PC-3 (cell line): Measurements from ENCODE around the gene IRAK1BP1. TPM values are rescaled to one million over a fixed set of nuclear protein-coding genes. Genes with fewer than 3 reads are reported as not detected.

Experiments used
- ATAC-seq: fragments of 200-7000 bp; cut with Tn5 transposase; 2 replicates; pipeline ENCODE4 v1.9.1; 2020; ENCODE audit warnings: mild to moderate bottlenecking, moderate library complexity
- BruUV-seq: library from RNA; stranded (reverse); fragments of 400-500 nt; replicated peaks from 2 replicates; lab custom pipeline; 2021; lab: Mats Ljungman, UMichigan
- CTCF ChIA-PET: fragments of 300-600 bp; sonication (Branson Sonifier 250); formaldehyde crosslinking; loops from one replicate; lab custom pipeline; 2022; ENCODE audit warnings: antibody characterized with exemption; lab: Charles Lee
- POLR2A ChIA-PET: fragments of 300-600 bp; sonication (Branson Sonifier 250); formaldehyde crosslinking; loops from one replicate; lab custom pipeline; 2022; ENCODE audit warnings: antibody characterized with exemption; ENCODE audit not compliant: unreplicated experiment; lab: Charles Lee
- DNase-seq: peaks from one replicate; pipeline ENCODE4 v3.0.0-alpha.2; 2015
- H2AFZ ChIP-seq: fragments of 300-600 bp; sonication (generic); 2 replicates; pipeline ENCODE4 v1.6.0; 2016; ENCODE audit warnings: antibody characterized with exemption, low read length
- H3F3A ChIP-seq: fragments of 300-600 bp; sonication (generic); one replicate; pipeline ENCODE4 v1.6.0; 2017; ENCODE audit warnings: antibody characterized with exemption, low read length, control low read depth, mild to moderate bottlenecking; ENCODE audit not compliant: unreplicated experiment
- H3K27ac ChIP-seq: fragments of 300-600 bp; sonication (generic); 2 replicates; pipeline ENCODE4 v1.5.1; 2016; ENCODE audit warnings: mild to moderate bottlenecking, low read length
- H3K27me3 ChIP-seq: fragments of 300-600 bp; sonication (generic); 2 replicates; pipeline ENCODE4 v1.6.1; 2016; ENCODE audit warnings: low read length, mixed read lengths
- H3K36me3 ChIP-seq: fragments of 300-600 bp; sonication (generic); 2 replicates; pipeline ENCODE4 v1.6.1; 2016; ENCODE audit warnings: low read depth, mixed run types, low read length, mixed read lengths
- H3K4me1 ChIP-seq: fragments of 300-600 bp; sonication (generic); 2 replicates; pipeline ENCODE4 v1.5.1; 2016; ENCODE audit warnings: low read length; ENCODE audit not compliant: insufficient read depth
- H3K4me2 ChIP-seq: fragments of 300-600 bp; sonication (generic); 2 replicates; pipeline ENCODE4 v1.6.0; 2016; ENCODE audit warnings: low read length
- H3K4me3 ChIP-seq: fragments of 300-600 bp; sonication (generic); 2 replicates; pipeline ENCODE4 v1.5.1; 2016; ENCODE audit warnings: mild to moderate bottlenecking, low read length, mixed read lengths
- H3K79me2 ChIP-seq: fragments of 300-600 bp; sonication (generic); 2 replicates; pipeline ENCODE4 v1.6.1; 2017; ENCODE audit warnings: low read length, mixed read lengths
- H3K9ac ChIP-seq: fragments of 300-600 bp; sonication (generic); 2 replicates; pipeline ENCODE4 v1.6.0; 2016; ENCODE audit warnings: mild to moderate bottlenecking, low read length
- H3K9me2 ChIP-seq: fragments of 300-600 bp; sonication (generic); replicated peaks from 2 replicates; pipeline ENCODE4 v1.6.1; 2016; ENCODE audit warnings: mixed run types, low read length, mixed read lengths
- H3K9me3 ChIP-seq: fragments of 300-600 bp; sonication (generic); 2 replicates; pipeline ENCODE4 v1.6.1; 2016; ENCODE audit warnings: low read length, mixed read lengths
- H4K20me1 ChIP-seq: fragments of 300-600 bp; sonication (generic); 2 replicates; pipeline ENCODE4 v1.6.1; 2016; ENCODE audit warnings: low read length, mixed read lengths
- CTCF ChIP-seq: fragments of 300-600 bp; sonication (generic); conservative IDR thresholded peaks from 2 replicates; pipeline ENCODE4 v1.5.1; 2017; ENCODE audit warnings: antibody characterized with exemption, low read depth, mild to moderate bottlenecking, low read length
- EZH2 ChIP-seq: fragments of 300-600 bp; sonication (generic); IDR thresholded peaks from one replicate; pipeline ENCODE4 v1.6.1; 2017; ENCODE audit warnings: antibody characterized with exemption, mild to moderate bottlenecking, low read length; ENCODE audit not compliant: unreplicated experiment
- EZH2phosphoT487 ChIP-seq: fragments of 300-600 bp; sonication (generic); IDR thresholded peaks from 2 replicates; pipeline ENCODE4 v1.6.1; 2018; ENCODE audit warnings: mild to moderate bottlenecking, antibody characterized with exemption, low read length, borderline replicate concordance
- intact Hi-C: fragments of 100-400 bp; cut with micrococcal nuclease; formaldehyde crosslinking; loops from 2 replicates; pipeline ENCODE4 v1.9.0; 2023
- total RNA-seq: library from RNA; depleted of rRNA; stranded (reverse); fragments of >200 nt; gene quantifications from 2 replicates; pipeline ENCODE4 v1.2.3, GENCODE V29; 2014

IRAK1BP1 gene
- total RNA-seq, 1 experiment from 2014 or later, result 3.4 TPM

- ChIA-PET POLR2A (no interaction called here), CTCF (no interaction called here)
- H4K20me1 ChIP-seq, result no peaks in the 10 kb centered on the region
- H3K9me3 ChIP-seq, result no peaks in the 10 kb centered on the region
- BruUV-seq, result no TSS peak
- TF ChIP-seq EZH2phosphoT487 (no peak), EZH2 (no peak), CTCF (no peak)
- H3K27ac ChIP-seq, result no peak overlapping the region
- H3K4me3 ChIP-seq, result no peak overlapping the region
- no peak for DNase-seq
- intact Hi-C loops, result no loop called here
- no peaks in the 10 kb centered on the region for H3K36me3 ChIP-seq
- H2AFZ ChIP-seq, result no peak overlapping the region
- H3K4me2 ChIP-seq, result no peak overlapping the region
- H3K9me2 ChIP-seq, result no peaks in the 10 kb centered on the region
- no peaks in the 10 kb centered on the region for H3K27me3 ChIP-seq
- no peaks in the 10 kb centered on the region for H3K4me1 ChIP-seq
- H3K79me2 ChIP-seq, result no peaks in the 10 kb centered on the region
- no peak for ATAC-seq
- no peaks in the 10 kb centered on the region for H3F3A ChIP-seq
- no peak overlapping the region for H3K9ac ChIP-seq
Measured at GRCh38 chr6:78829407-78829806, 37.9 kb upstream of the IRAK1BP1 start.

GRCh38 chr6:78830805-78831204 is 36.5 kb upstream of the IRAK1BP1 start:
- H2AFZ ChIP-seq, result no peak overlapping the region
- H3K9me2 ChIP-seq, result no peaks in the 10 kb centered on the region
- no TSS peak for BruUV-seq
- ATAC-seq (no peak), DNase-seq (no peak)
- no peak overlapping the region for H3K4me3 ChIP-seq
- TF ChIP-seq EZH2, result no peak
- TF ChIP-seq EZH2phosphoT487, result no peak
- TF ChIP-seq CTCF, result no peak
- no peaks in the 10 kb centered on the region for H3K79me2 ChIP-seq
- no peaks in the 10 kb centered on the region for H3K27me3 ChIP-seq
- intact Hi-C loops, result loop anchor here (10.0 kb wide), 2 partner anchors 396 to 1086 kb away; no protein-coding TSS in a partner anchor
- H3K36me3 ChIP-seq, result no peaks in the 10 kb centered on the region
- no peak overlapping the region for H3K27ac ChIP-seq
- POLR2A ChIA-PET, result no interaction called here
- CTCF ChIA-PET, result no interaction called here
- no peaks in the 10 kb centered on the region for H3K9me3 ChIP-seq
- H3F3A ChIP-seq, result no peaks in the 10 kb centered on the region
- no peak overlapping the region for H3K9ac ChIP-seq
- H3K4me1 ChIP-seq, result no peaks in the 10 kb centered on the region
- no peaks in the 10 kb centered on the region for H4K20me1 ChIP-seq
- H3K4me2 ChIP-seq, result no peak overlapping the region

GRCh38 chr6:78831492-78831891 is 35.9 kb upstream of the IRAK1BP1 start:
- ATAC-seq, result no peak
- Histone ChIP-seq H4K20me1 (no peaks in the 10 kb centered on the region), H3K27ac (no peak overlapping the region), H3K4me2 (no peak overlapping the region), H3K79me2 (no peaks in the 10 kb centered on the region), H3K9me2 (no peaks in the 10 kb centered on the region), H3K27me3 (no peaks in the 10 kb centered on the region), H3K4me3 (no peak overlapping the region), H3K9me3 (no peaks in the 10 kb centered on the region), H3K36me3 (no peaks in the 10 kb centered on the region), H3K4me1 (no peaks in the 10 kb centered on the region), H3K9ac (no peak overlapping the region), H3F3A (no peaks in the 10 kb centered on the region), H2AFZ (no peak overlapping the region)
- ChIA-PET POLR2A (no interaction called here), CTCF (no interaction called here)
- BruUV-seq, result no TSS peak
- TF ChIP-seq EZH2phosphoT487 (no peak), CTCF (no peak), EZH2 (no peak)
- intact Hi-C loops, result loop anchor here (10.0 kb wide), 2 partner anchors 397 to 1087 kb away; no protein-coding TSS in a partner anchor
- DNase-seq, result no peak
